Small intestine (tissue), 7 donors: Measurements from ENCODE around the gene TRPV2. TPM values are rescaled to one million over a fixed set of nuclear protein-coding genes. Genes with fewer than 3 reads are reported as not detected.

ENCODE experiments used
- DNase-seq, 2 donors: peaks; one replicate each; pipeline versions ENCODE4 v3.0.0 to v3.0.0-alpha.2; 2013
- FAIRE-seq: peaks from 2 replicates; lab custom pipeline; 2012; peaks lifted over from hg19 to GRCh38; lab: Jason Lieb, UNC
- H3K27ac ChIP-seq, 3 donors: one replicate each; pipeline ENCODE4 v1.5.1; 2013; ENCODE audit warnings: low read length in 2 of 3, mild to moderate bottlenecking in 2 of 3, control low read depth in 1 of 3, inconsistent platforms in 1 of 3, low read depth in 1 of 3, moderate library complexity in 1 of 3
- H3K27me3 ChIP-seq, 3 donors: one replicate each; pipeline ENCODE4 v1.6.1; 2013; ENCODE audit warnings: low read length in 3 of 3, inconsistent platforms in 1 of 3; ENCODE audit not compliant: control insufficient read depth in 3 of 3, insufficient read depth in 3 of 3
- H3K36me3 ChIP-seq, 3 donors: one replicate each; pipeline ENCODE4 v1.6.1; 2013; ENCODE audit warnings: low read length in 3 of 3, inconsistent platforms in 1 of 3, low read depth in 1 of 3, mild to moderate bottlenecking in 1 of 3, moderate library complexity in 1 of 3; ENCODE audit not compliant: control insufficient read depth in 3 of 3, insufficient read depth in 2 of 3
- H3K4me1 ChIP-seq, 3 donors: one replicate each; pipeline ENCODE4 v1.6.1; 2013; ENCODE audit warnings: low read length in 2 of 3, inconsistent platforms in 1 of 3, low read depth in 1 of 3, mild to moderate bottlenecking in 1 of 3, moderate library complexity in 1 of 3; ENCODE audit not compliant: control insufficient read depth in 3 of 3, insufficient read depth in 2 of 3
- H3K4me3 ChIP-seq, 3 donors: one replicate each; pipeline ENCODE4 v1.5.1; 2013; ENCODE audit warnings: low read length in 3 of 3, control low read depth in 1 of 3, inconsistent platforms in 1 of 3, low read depth in 1 of 3, mild to moderate bottlenecking in 1 of 3, moderate library complexity in 1 of 3
- H3K9me3 ChIP-seq, 2 donors: one replicate each; pipeline ENCODE4 v1.6.1; 2013; ENCODE audit warnings: low read depth in 1 of 2, low read length in 1 of 2; ENCODE audit not compliant: control insufficient read depth in 2 of 2, insufficient read depth in 1 of 2
- WGBS, 3 donors: extraction: QIAGEN DNeasy Blood & Tissue Kit; methylation state at CpG; one replicate each; pipeline ENCODE4 v1.1.7; 2013; 5-methylcytosine and 5-hydroxymethylcytosine counted together
- polyA plus RNA-seq, 4 donors: library from polyadenylated mRNA; stranded (reverse) in 3 of 4; unstranded in 1 of 4; fragments of 200-250 nt in 3 of 4; fragments of 120-200 nt in 1 of 4; gene quantifications; one replicate each; pipeline versions ENCODE4 v1.2.1 to v1.2.3, GENCODE V29; 2013
- donor health status: healthy with polysubstance abuse.
- donor health status: control.
- donor health status: control.
- donor health status: Bipolar disorder and iron deficiency.
- donor health status: healthy.

Gene TRPV2
- polyA plus RNA-seq, 4 donors = 0.45 to 9.3 (median 3.3) TPM

- no peak for FAIRE-seq
- H3K36me3 ChIP-seq = peaks cover 0 to 81% (median 4%) of the 10 kb centered on the region in 3 donors
- H3K4me1 ChIP-seq = peaks cover 9 to 64% (median 22%) of the 10 kb centered on the region in 3 donors
- 76 to 88% (median 81%) methylated on average over 8 of the region's 8 CpGs for WGBS, 3 donors
- no peaks in the 10 kb centered on the region for H3K27me3 ChIP-seq
- no peak overlapping the region for H3K4me3 ChIP-seq
- peak overlapping the region in 1 of 3 donors; percentile 57 for H3K27ac ChIP-seq
- H3K9me3 ChIP-seq = no peaks in the 10 kb centered on the region
- DNase-seq = no peak
Observed at GRCh38 chr17:16483021-16483645, 67.8 kb downstream of the TRPV2 start.

- FAIRE-seq (no peak), DNase-seq (no peak)
- H3K36me3 ChIP-seq = peaks cover 0 to 81% (median 4%) of the 10 kb centered on the region in 3 donors
- peak overlapping the region; percentile 20 to 94 (median 94) for H3K27ac ChIP-seq
- no peaks in the 10 kb centered on the region for H3K9me3 ChIP-seq
- no peaks in the 10 kb centered on the region for H3K27me3 ChIP-seq
- peaks cover 11 to 66% (median 15%) of the 10 kb centered on the region in 3 donors for H3K4me1 ChIP-seq
- 49 to 61% (median 53%) methylated on average over 19 of the region's 19 CpGs for WGBS, 3 donors
- peak overlapping the region in 1 of 3 donors; percentile 24 for H3K4me3 ChIP-seq
Observed at GRCh38 chr17:16484445-16485175, 69.2 kb downstream of the TRPV2 start.

Other genes with a start within 250 kb of the TRPV2 start
- gene NCOR1, start 200.0 kb upstream of the TRPV2 start, polyA plus RNA-seq = 100 to 1,000 TPM in 3 of 4 donors, 10 to 100 TPM in 1; 69.3 to 227 (median 157) TPM
- gene PIGL, start 198.4 kb upstream of the TRPV2 start, polyA plus RNA-seq = 10 to 100 TPM; 19.0 to 43.1 (median 25.9) TPM
- 100 to 1,000 TPM; 115 to 185 (median 147) TPM for gene CENPV, start 62.1 kb upstream of the TRPV2 start, polyA plus RNA-seq
- gene UBB, start 34.5 kb upstream of the TRPV2 start, polyA plus RNA-seq = 1,000 to 10,000 TPM; 1,011 to 2,335 (median 1,850) TPM
- 100 to 1,000 TPM in 1 of 4 donors, 10 to 100 TPM in 3; 30.5 to 130 (median 64.3) TPM for gene LRRC75A, start 76.6 kb downstream of the TRPV2 start, polyA plus RNA-seq
- 1 to 10 TPM in 2 of 4 donors, under 1 TPM in 1, not detected in 1; 0.81 to 2.7 (median 2.2) TPM for gene ZNF287, start 153.6 kb downstream of the TRPV2 start, polyA plus RNA-seq
- gene ZNF624, start 238.3 kb downstream of the TRPV2 start, polyA plus RNA-seq = 1 to 10 TPM in 1 of 4 donors, under 1 TPM in 3; 0.45 to 4.9 (median 0.70) TPM